GM10248 (cell line): ENCODE results near the gene TLCD3A.
A peak's percentile ranks its signal among the peaks of the same experiment; 100 is the strongest.

ENCODE experiments used
- CTCF ChIA-PET: fragments of 300-600 bp; sonication (Branson Sonifier 250); formaldehyde crosslinking; extraction: SDS; loops from one replicate; lab custom pipeline; 2021; ENCODE audit warnings: antibody characterized with exemption; lab: Yijun Ruan, JAX
- POLR2A ChIA-PET: fragments of 350-650 bp; sonication (Branson Sonifier 250); formaldehyde crosslinking; extraction: SDS; loops from one replicate; lab custom pipeline; 2020; ENCODE audit warnings: antibody characterized with exemption; lab: Yijun Ruan, JAX
- DNase-seq: peaks from one replicate; pipeline ENCODE4 v3.0.0; 2012; ENCODE audit errors: extremely low spot score
- CTCF ChIP-seq: IDR thresholded peaks from 2 replicates; pipeline ENCODE4 v1.5.1; 2012; ENCODE audit warnings: mild to moderate bottlenecking, low read depth; ENCODE audit errors: extremely low read depth, missing control alignments, control extremely low read depth

The TLCD3A gene

GRCh38 chr17:740240-741017 is 8.0 kb downstream of the TLCD3A start:
- ChIA-PET POLR2A (no interaction called here), CTCF (interaction anchor here (1.1 to 1.7 kb wide), 3 partner anchors 9 to 12 kb away, joined by 3 to 4 read pairs (median 3); partner anchors contain the start of gene GEMIN4)
- peak; percentile 75 for DNase-seq
- TF ChIP-seq CTCF: no peak

- POLR2A ChIA-PET: interaction anchor here (0.6 to 0.9 kb wide), 3 partner anchors 9 to 511 kb away, joined by 3 read pairs; no protein-coding TSS in a partner anchor
- CTCF ChIA-PET: interaction anchor here (1.0 to 1.7 kb wide), 4 partner anchors 8 to 254 kb away, joined by 3 to 4 read pairs (median 3); partner anchors contain the start of genes GEMIN4 and TIMM22
- no peak for DNase-seq
- TF ChIP-seq CTCF: no peak
Observed at GRCh38 chr17:742147-742793, 9.9 kb downstream of the TLCD3A start.

- CTCF ChIA-PET: interaction anchor here (0.8 kb wide), 1 partner anchor 254 kb away, joined by 3 read pairs; the partner anchor contains the start of gene TIMM22
- POLR2A ChIA-PET: interaction anchor here (0.6 kb wide), 1 partner anchor 39 kb away, joined by 3 read pairs; no protein-coding TSS in a partner anchor
Observed at GRCh38 chr17:743139-743538, 10.7 kb downstream of the TLCD3A start.

GRCh38 chr17:744937-745336 is 12.5 kb downstream of the TLCD3A start:
- no peak for DNase-seq
- POLR2A ChIA-PET: interaction anchor here (0.6 kb wide), 1 partner anchor 9 kb away, joined by 3 read pairs; no protein-coding TSS in a partner anchor
- CTCF ChIA-PET: interaction anchor here (0.9 to 2.0 kb wide), 3 partner anchors 10 to 21 kb away, joined by 3 to 4 read pairs (median 3); no protein-coding TSS in a partner anchor
- no peak for TF ChIP-seq CTCF

More at GRCh38 chr17:743139-743538, 10.7 kb downstream of the TLCD3A start:
- no peak for TF ChIP-seq CTCF
- no peak for DNase-seq

DNA sequence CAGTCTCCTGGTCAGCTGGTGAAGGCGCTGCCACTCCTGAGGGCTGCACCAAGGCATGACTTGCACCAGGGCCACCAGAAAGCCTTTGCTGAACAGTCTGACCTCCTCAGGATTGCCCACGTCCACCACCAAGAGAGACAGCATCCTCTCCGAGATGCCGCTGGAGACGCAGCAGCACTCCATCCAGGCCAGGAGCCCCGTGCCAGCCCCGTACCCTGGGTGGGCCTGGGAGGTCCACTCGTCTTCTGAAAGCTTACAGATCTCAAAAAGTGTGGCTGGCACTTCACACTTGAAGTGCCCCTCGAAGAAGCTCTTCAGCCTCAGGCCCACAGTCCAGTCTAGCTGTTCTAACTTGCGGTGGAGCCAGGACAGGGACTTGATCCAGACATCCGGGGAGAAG is 13.0 kb downstream of the TLCD3A start:
- TF ChIP-seq CTCF: no peak
- ChIA-PET POLR2A (interaction anchor here (0.6 kb wide), 1 partner anchor 9 kb away, joined by 3 read pairs; no protein-coding TSS in a partner anchor), CTCF (interaction anchor here (2.0 kb wide), 1 partner anchor 21 kb away, joined by 4 read pairs; no protein-coding TSS in a partner anchor)
- no peak for DNase-seq

- POLR2A ChIA-PET: no interaction called here
- CTCF ChIA-PET: interaction anchor here (2.0 kb wide), 1 partner anchor 20 kb away, joined by 4 read pairs; no protein-coding TSS in a partner anchor
- TF ChIP-seq CTCF: no peak
- DNase-seq: no peak
Observed at GRCh38 chr17:746181-746580, 13.8 kb downstream of the TLCD3A start.
